Fibroblast of mammary gland (primary cell): ENCODE measurements around the gene COQ8B.
"Not testable (repeated sequence)": the region's sequence is repeated elsewhere in the genome, so short reads cannot be mapped to it uniquely, and the experiment has no call there.

Experiments
- DNase-seq: peaks from one replicate; pipeline ENCODE4 v3.0.0-alpha.2; 2010; ENCODE audit warnings: low read depth
- H3K4me3 ChIP-seq: 2 replicates; pipeline ENCODE4 v1.5.1; 2011; ENCODE audit warnings: low read depth, mild to moderate bottlenecking, low read length, moderate library complexity; ENCODE audit not compliant: control insufficient read depth
- CTCF ChIP-seq: conservative IDR thresholded peaks from 2 replicates; pipeline ENCODE4 v1.5.1; 2011; ENCODE audit warnings: low read depth, low read length, inconsistent platforms; ENCODE audit not compliant: control insufficient read depth, insufficient read depth

COQ8B gene

DNA sequence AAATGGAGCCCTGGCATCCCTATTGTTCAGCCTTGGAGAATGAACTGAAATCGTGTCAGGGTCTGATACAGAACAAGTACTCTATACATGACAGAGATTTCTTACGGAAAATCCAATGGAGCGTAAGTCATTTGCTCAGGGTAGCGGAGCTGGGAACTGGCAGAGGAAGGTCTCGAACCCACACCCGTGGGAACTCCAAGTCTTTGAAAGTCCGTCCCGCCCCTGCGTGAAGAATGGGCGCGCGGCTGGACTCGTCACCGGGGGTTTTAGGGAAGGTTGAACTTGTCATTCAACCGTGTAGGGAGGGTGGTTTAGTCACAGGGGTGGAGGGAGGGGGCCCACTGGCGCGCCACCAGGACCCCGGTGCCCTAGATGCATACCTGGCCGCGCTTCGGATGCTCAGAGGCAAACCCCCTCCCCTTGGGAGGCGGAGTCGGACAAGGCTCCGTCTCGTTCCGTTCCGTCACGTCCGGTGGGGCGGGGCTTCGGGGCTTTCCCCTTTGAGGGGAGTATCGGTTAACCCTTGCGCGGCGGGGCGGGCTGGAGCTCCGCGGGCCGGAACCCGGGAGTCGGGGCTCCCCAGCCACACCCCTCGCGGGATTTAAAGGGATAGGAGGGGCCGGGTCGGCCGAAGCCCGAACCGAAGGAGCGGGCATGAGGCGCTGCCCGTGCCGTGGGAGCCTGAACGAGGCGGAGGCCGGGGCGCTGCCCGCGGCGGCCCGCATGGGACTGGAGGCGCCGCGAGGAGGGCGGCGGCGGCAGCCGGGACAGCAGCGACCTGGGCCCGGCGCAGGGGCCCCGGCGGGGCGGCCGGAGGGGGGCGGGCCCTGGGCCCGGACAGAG is at the start of gene COQ8B, which contains the start of gene ITPKC:
COQ8B (minus strand) TSS at position 405 of the 843 bp plus-strand sequence. CDS start 2,254 bp downstream, outside the sequence.
ITPKC (plus strand) TSS at position 631 of the 843 bp plus-strand sequence; CDS start at position 655, 24 bp downstream.
- DNase-seq, result peak; percentile 95
- TF ChIP-seq CTCF, result no peak
- H3K4me3 ChIP-seq, result peak within 1 kb of the TSS; percentile 91

- not testable (repeated sequence) for DNase-seq, H3K4me3 ChIP-seq
Observed at GRCh38 chr19:40766385-40766784, 49.7 kb upstream of the COQ8B start.

GRCh38 chr19:40763963-40764362 is 47.3 kb upstream of the COQ8B start:
- no peak overlapping the region for H3K4me3 ChIP-seq
- no peak for DNase-seq
- no peak for TF ChIP-seq CTCF

GRCh38 chr19:40763526-40763925 is 46.8 kb upstream of the COQ8B start:
- no peak for DNase-seq
- no peak for TF ChIP-seq CTCF

GRCh38 chr19:40762754-40763470 is 46.2 kb upstream of the COQ8B start:
- no peak for DNase-seq
- no peak for TF ChIP-seq CTCF
- no peak overlapping the region for H3K4me3 ChIP-seq

More at GRCh38 chr19:40763526-40763925, 46.8 kb upstream of the COQ8B start:
- H3K4me3 ChIP-seq, result no peak overlapping the region

DNA sequence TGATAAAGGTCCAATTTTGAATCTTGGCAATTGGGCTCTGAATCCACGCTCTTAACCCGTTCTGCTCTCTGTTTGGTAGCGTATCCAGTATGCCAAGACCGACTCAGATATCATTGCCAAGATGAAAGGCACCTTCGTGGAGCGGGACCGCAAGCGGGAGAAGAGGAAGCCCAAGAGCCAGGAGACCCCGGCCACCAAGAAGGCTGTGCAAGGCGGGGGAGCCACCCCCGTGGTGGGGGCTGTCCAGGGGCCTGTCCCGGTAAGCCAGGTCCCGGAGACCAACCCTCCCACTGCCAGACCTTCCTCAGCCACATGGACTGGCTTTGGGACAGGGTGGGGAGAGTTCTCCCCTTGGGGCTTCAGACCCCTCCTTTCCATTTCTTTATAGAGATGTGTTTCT is 42.7 kb upstream of the COQ8B start:
- H3K4me3 ChIP-seq, result no peak overlapping the region
- TF ChIP-seq CTCF, result no peak
- DNase-seq, result no peak

- DNase-seq, result no peak
- TF ChIP-seq CTCF, result no peak
- H3K4me3 ChIP-seq, result no peak overlapping the region
Observed at GRCh38 chr19:40758491-40758890, 41.8 kb upstream of the COQ8B start.
